ENCODE results near the gene TRIP11. TPM values are rescaled to one million over a fixed set of nuclear protein-coding genes. Genes with fewer than 3 reads are reported as not detected.
A peak's percentile ranks its signal among the peaks of the same experiment; 100 is the strongest.

Gene TRIP11
- total RNA-seq, 1 donor from 2014 or later = 28.4 TPM

DNA sequence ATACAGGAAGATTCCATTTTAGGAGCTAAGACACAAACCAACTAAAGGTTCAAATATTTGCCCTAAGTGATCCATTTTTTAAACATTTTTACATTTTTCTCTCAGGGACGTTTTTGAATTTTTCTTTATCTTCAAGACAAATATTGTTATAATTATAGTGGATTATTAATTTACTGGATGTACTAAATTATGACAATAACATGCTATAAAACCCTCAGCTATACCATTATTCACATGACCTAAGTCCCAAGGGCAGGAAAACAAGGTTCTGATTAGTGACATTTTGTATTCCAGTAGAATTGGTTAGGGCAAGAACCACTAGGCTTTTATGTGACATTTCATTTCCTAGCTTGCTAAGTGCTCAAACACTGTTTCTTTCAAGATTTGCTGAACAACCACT, 75.8 kb downstream of the TRIP11 start:
- H3F3A ChIP-seq (ENCODE audit: low read depth) = no peaks in the 10 kb centered on the region
- no peak overlapping the region for H2AFZ ChIP-seq (replicated peaks)
- H3K36me3 ChIP-seq = peaks cover under 1% of the 10 kb centered on the region
- H3K4me3 Mint-ChIP-seq = no peak overlapping the region
- H3K27me3 ChIP-seq = no peaks in the 10 kb centered on the region
- no peak overlapping the region for H3K27ac ChIP-seq
- H3K27ac Mint-ChIP-seq = peak overlapping the region; percentile 16
- no peaks in the 10 kb centered on the region for H3K9me3 ChIP-seq (ENCODE audit: low read depth)
- H3K27me3 Mint-ChIP-seq (ENCODE audit: insufficient read depth, low read depth) = no peaks in the 10 kb centered on the region
- no peaks in the 10 kb centered on the region for H4K20me1 ChIP-seq (ENCODE audit: low read depth)
- H3K79me2 ChIP-seq (ENCODE audit: low read depth) = no peaks in the 10 kb centered on the region
- no peak overlapping the region for H3K9ac ChIP-seq
- TF ChIP-seq EZH2 (IDR thresholded peaks at IDR 0.05) (no peak), EZH2phosphoT487 (IDR thresholded peaks at IDR 0.05) (no peak)
- TF ChIP-seq, protein P1, sequence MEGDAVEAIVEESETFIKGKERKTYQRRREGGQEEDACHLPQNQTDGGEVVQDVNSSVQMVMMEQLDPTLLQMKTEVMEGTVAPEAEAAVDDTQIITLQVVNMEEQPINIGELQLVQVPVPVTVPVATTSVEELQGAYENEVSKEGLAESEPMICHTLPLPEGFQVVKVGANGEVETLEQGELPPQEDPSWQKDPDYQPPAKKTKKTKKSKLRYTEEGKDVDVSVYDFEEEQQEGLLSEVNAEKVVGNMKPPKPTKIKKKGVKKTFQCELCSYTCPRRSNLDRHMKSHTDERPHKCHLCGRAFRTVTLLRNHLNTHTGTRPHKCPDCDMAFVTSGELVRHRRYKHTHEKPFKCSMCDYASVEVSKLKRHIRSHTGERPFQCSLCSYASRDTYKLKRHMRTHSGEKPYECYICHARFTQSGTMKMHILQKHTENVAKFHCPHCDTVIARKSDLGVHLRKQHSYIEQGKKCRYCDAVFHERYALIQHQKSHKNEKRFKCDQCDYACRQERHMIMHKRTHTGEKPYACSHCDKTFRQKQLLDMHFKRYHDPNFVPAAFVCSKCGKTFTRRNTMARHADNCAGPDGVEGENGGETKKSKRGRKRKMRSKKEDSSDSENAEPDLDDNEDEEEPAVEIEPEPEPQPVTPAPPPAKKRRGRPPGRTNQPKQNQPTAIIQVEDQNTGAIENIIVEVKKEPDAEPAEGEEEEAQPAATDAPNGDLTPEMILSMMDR (IDR thresholded peaks at IDR 0.05) = no peak
- H3K4me1 Mint-ChIP-seq = no peaks in the 10 kb centered on the region
- H3K9me3 Mint-ChIP-seq = no peaks in the 10 kb centered on the region
- DNase-seq (ENCODE audit: low spot score) = no peak
- no peak overlapping the region for H3K4me3 ChIP-seq
- peaks cover 9% of the 10 kb centered on the region for H3K36me3 Mint-ChIP-seq
- H3K4me1 ChIP-seq = no peaks in the 10 kb centered on the region
- no peak overlapping the region for H3K4me2 ChIP-seq

- Histone ChIP-seq H3F3A (ENCODE audit: low read depth) (no peaks in the 10 kb centered on the region), H3K27me3 (no peaks in the 10 kb centered on the region), H2AFZ (replicated peaks) (no peak overlapping the region), H3K9me3 (ENCODE audit: low read depth) (no peaks in the 10 kb centered on the region), H4K20me1 (ENCODE audit: low read depth) (no peaks in the 10 kb centered on the region), H3K9ac (no peak overlapping the region), H3K4me2 (no peak overlapping the region), H3K27ac (no peak overlapping the region), H3K79me2 (ENCODE audit: low read depth) (no peaks in the 10 kb centered on the region), H3K36me3 (no peaks in the 10 kb centered on the region), H3K4me1 (no peaks in the 10 kb centered on the region), H3K4me3 (no peak overlapping the region)
- DNase-seq (ENCODE audit: low spot score) = no peak
- Mint-ChIP-seq H3K36me3 (peaks cover 4% of the 10 kb centered on the region), H3K27me3 (ENCODE audit: insufficient read depth, low read depth) (no peaks in the 10 kb centered on the region), H3K4me1 (no peaks in the 10 kb centered on the region), H3K9me3 (no peaks in the 10 kb centered on the region), H3K4me3 (no peak overlapping the region), H3K27ac (no peak overlapping the region)
- TF ChIP-seq EZH2phosphoT487 (IDR thresholded peaks at IDR 0.05) = no peak
- TF ChIP-seq EZH2 (IDR thresholded peaks at IDR 0.05) = no peak
- TF ChIP-seq, protein P1 (IDR thresholded peaks at IDR 0.05) = no peak
These were observed 76.4 kb downstream of the TRIP11 start for GRCh38 chr14:91963465-91963864.

DNA sequence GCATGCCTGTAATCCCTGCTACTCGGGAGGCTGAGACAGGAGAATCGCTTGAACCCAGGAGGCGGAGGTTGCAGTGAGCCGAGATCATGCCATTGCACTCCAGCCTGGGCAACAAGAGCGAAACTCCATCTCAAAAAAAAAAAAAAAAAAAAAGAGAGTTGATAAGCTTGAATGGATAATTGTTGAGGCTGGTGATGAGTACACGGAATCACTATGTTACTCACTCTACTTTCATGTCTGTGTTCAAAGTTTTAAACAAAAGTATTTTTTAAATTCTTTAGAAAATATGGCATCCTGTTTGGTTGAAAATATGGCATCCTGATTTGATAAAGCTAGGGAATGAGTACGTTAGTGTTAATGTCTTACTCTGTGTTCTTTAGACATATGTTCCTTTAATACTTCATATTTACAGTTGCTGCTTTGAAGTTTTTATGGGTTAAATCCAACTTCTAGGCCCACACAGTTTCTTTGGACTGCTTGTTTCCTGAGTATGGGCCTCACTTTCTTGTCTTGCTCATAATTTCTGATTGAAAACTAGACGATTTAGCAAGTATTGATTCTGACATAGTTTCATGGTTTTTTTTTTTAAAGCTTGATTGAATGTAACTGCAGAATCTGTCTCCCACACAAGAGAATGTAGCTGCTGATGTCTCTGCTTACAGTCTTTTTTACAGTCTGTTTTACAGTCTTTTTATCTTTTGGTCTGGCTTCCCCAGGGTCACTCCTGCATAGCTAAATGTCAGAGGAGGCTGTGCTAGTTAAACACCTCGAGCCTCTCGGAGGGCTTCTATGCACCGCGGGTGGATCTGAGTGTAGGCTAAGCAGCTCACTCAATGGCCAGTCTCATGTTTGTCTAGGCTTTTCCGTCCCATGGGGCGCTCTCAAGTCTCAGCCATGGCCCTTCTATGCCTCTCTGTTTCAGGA, 78.3 kb downstream of the TRIP11 start:
- Histone ChIP-seq H3K36me3 (no peaks in the 10 kb centered on the region), H3K4me2 (no peak overlapping the region), H3K27me3 (no peaks in the 10 kb centered on the region), H4K20me1 (ENCODE audit: low read depth) (no peaks in the 10 kb centered on the region), H3K9ac (no peak overlapping the region), H3K9me3 (ENCODE audit: low read depth) (no peaks in the 10 kb centered on the region), H3K4me3 (no peak overlapping the region), H3K4me1 (no peaks in the 10 kb centered on the region), H3K27ac (no peak overlapping the region), H3K79me2 (ENCODE audit: low read depth) (no peaks in the 10 kb centered on the region), H3F3A (ENCODE audit: low read depth) (no peaks in the 10 kb centered on the region), H2AFZ (replicated peaks) (no peak overlapping the region)
- Mint-ChIP-seq H3K4me1 (no peaks in the 10 kb centered on the region), H3K36me3 (no peaks in the 10 kb centered on the region), H3K4me3 (no peak overlapping the region), H3K27ac (no peak overlapping the region), H3K27me3 (ENCODE audit: insufficient read depth, low read depth) (no peaks in the 10 kb centered on the region), H3K9me3 (no peaks in the 10 kb centered on the region)
- no peak for TF ChIP-seq EZH2phosphoT487 (IDR thresholded peaks at IDR 0.05)
- TF ChIP-seq, protein P1 (IDR thresholded peaks at IDR 0.05) = no peak
- no peak for TF ChIP-seq EZH2 (IDR thresholded peaks at IDR 0.05)
- DNase-seq (ENCODE audit: low spot score) = no peak
